Right hindlimb (tissue), 1 donor: ENCODE data around the gene PVALEF.

Experiments used
- DNase-seq: peaks from one replicate; pipeline ENCODE4 v3.0.0-alpha.2; 2018

The PVALEF gene

GRCh38 chr17:81129289-81129688, 36.0 kb upstream of the PVALEF start:
- no peak for DNase-seq

DNA sequence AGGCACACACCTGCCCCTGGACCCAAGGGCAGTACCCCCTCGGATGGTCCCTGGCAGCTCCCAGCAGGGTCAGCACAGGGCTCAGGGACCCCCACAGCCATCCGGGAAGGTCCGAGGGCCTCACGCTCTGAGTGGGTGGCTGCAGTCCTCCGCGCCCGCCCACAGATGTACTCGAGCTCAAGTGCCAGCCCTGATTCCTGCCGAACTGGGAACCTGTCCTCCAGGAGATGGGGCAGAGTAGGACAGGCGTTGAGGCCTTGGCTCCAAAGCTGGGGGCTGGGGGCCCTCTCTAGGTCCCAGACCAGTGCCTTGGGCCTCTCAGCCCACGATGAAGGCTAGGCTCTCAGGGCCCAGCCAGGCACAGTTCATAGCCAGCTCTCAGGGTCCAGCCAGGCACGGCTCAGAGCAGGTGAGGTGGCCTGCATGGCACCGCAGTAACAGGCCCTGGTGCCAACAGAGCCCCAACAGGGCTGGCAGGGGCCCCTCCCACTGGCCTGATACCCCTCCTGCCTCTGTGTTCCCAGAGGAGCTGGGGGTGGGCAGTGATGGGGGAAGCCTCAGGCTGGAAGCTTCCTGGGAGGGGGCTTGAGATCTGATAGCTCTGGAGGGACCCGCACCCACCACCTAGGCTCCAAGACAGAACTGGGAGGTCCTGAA, 35.5 kb upstream of the PVALEF start:
- no peak for DNase-seq

- DNase-seq, result no peak
Measured at GRCh38 chr17:81130385-81131361, 34.6 kb upstream of the PVALEF start.

DNA sequence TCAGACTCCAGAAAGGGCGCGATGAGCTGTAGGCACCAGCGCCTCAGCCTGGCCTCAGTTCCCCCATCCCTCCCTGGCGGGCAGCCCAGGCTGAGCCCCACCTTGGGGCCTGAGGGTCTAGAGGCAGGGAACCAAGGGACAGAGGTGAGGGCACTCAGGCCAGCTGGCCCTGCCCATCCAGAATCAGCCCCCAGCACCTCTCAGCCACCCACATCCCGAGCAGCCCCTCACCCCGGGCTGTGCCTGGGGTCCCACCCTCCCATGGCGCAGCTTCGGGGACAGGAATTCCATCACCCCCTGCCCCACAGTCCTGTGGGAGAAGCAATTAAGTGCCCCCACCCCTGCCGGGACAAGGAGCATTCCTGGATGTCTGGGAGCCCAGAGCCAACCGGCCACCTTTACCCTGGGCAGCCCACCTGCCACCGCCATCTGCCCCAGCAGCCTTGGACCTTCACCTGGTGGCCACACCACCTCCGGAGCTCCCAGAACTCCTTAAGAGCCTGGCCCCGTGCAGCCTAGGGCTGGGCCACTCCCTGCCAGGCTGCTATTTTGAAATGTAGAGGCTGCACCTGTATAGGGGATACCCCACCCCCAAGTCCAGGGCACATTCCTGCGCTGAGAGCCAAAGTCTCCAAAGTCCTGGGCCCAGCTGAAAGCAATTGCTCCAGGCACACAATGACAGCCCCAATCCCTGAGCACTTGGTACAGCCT, 33.7 kb upstream of the PVALEF start:
- no peak for DNase-seq

GRCh38 chr17:81132197-81132540, 33.1 kb upstream of the PVALEF start:
- DNase-seq, result no peak

- DNase-seq, result no peak
Measured at GRCh38 chr17:81132770-81133723, 32.3 kb upstream of the PVALEF start.

GRCh38 chr17:81134064-81134781, 31.1 kb upstream of the PVALEF start:
- DNase-seq, result no peak

DNA sequence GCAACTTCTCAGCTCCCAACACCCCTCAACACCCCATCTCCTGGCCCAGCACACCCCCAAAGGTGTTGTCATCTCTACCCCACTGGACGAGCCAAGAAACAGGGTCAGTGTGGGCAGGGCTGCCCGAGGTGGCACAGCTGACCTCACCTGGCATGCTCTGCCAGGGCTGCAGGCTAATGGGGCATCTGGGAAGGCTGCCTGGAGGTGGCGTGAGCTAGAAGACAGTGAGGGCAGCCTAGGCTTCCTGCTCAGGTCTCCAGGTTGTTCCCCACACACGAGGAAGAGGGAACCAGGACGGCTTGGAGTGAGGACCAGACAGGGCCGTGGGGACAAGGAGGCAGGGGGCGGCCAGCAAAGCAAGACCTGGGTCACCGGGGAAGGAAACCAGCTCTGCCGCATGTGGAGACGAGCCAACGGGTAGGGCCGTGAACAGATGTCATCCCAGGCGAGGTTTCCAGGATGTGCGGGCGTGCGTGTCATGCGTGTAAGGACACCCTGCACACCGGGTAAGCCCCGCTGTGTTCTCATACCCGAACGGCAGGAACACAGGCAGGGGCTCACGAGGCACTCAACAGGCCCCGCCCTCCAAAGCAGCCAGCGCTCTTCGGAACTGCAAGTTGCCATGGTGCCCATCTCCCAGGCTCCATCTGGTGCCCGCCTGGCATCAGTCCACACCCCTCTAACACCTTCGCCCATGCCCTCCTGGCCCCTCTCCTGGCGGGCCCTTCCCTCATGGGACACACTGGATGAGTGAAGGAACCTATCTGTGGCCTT, 29.6 kb upstream of the PVALEF start:
- no peak for DNase-seq

GRCh38 chr17:81136366-81136765, 28.9 kb upstream of the PVALEF start:
- DNase-seq, result no peak

DNA sequence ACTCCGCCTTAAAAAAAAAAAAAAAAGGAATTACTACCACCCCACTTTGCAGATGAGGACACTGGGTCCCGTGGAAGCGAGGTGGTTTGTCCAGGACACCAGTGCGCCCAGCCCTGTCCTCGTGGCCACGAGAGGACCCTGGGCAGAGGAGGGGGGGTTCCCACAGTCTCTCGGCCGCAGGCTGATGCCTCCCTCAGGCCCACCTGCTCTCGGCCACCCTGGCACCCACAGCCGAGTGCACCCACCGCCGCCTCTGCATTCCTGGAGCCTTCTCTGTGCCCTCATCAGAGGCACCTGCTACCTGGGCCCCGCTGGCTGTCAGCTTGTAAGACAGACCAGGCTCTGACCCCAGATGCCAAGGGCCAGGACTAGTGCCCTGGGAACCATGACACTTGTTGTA, 28.1 kb upstream of the PVALEF start:
- no peak for DNase-seq

- DNase-seq, result no peak
Measured at GRCh38 chr17:81138083-81138482, 27.2 kb upstream of the PVALEF start.

GRCh38 chr17:81138500-81138899, 26.8 kb upstream of the PVALEF start:
- DNase-seq, result no peak

DNA sequence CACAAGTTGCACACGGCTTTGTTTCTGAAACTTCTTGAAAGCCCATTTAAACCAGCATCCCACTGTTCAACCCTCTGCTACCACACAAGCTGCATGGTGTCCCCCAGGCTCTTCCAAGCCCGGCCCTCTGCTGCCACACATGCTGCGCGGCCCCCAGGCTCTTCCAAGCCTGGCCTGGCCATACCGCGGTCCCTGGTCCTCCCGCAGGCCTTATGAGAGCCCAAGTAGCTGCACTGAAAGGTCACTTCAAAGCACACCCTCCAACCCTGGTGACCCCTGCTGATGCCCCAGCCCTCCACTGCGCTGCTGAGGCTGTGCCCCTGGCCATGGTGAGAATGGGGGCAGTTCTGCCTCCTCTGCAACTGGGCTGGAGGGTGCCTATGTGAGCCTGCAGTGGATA, 25.9 kb upstream of the PVALEF start:
- no peak for DNase-seq

GRCh38 chr17:81140018-81140417, 25.3 kb upstream of the PVALEF start:
- DNase-seq, result no peak

DNA sequence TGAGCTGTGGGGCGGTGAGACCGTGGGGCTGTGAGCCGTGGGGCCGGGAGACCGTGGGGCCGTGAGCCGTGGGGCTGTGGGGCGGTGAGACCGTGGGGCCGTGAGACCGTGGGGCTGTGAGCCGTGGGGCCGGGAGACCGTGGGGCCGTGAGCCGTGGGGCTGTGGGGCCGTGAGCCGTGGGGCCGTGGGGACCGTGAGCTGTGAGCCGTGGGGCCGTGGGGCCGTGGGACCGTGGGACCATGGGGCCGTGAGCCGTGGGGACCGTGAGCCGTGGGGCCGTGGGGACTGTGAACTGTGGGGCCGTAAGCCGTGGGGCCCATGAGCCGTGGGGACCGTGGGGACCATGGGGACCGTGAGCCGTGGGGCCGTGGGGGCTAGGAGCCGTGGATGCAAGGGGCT, 24.6 kb upstream of the PVALEF start:
- no peak for DNase-seq

DNA sequence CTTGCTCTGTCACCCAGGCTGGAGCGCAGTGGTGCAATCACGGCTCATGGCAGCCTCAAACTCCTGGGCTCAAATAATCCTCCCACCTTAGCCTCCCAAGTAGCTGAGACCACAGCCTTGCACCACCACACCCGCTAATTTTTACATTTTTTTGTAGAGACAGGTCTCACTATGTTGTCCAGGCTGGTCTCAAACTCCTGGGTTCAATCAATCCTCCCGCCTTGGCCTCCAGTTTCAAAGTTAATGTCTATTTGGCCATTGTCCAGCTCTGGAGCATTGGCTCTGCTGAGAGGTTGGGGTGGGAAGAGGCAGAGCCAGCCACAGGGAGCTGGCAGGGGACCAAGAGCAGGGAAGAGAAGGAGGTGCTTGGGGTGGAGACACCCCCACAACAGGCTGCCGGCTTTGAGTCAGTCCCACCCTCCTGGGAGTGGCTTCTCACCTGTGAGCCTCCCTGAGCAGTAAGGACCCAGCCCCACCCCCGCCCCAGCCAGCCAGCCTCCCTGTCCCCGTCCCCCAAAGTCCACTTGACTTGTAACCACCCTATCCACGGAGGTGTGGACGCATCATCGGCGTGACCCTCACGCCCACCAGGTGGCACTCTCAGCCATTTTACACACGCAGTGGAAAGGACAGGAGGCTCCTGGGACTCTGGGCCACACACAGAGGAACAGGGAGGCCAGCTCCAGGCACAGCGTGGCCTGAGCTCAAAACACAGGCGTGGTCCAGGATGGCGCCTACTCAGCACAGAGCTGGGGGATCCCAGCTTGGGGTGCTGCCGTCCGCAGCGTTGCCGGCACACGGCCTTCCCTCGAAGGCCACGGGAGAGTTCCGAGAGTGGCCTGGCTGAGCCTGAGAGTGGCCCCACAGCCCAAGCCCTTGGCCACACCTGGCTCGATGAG, 22.8 kb upstream of the PVALEF start:
- peak; percentile 85 for DNase-seq

GRCh38 chr17:81143200-81143527, 22.1 kb upstream of the PVALEF start:
- no peak for DNase-seq

GRCh38 chr17:81143717-81144422, 21.4 kb upstream of the PVALEF start:
- DNase-seq, result no peak

DNA sequence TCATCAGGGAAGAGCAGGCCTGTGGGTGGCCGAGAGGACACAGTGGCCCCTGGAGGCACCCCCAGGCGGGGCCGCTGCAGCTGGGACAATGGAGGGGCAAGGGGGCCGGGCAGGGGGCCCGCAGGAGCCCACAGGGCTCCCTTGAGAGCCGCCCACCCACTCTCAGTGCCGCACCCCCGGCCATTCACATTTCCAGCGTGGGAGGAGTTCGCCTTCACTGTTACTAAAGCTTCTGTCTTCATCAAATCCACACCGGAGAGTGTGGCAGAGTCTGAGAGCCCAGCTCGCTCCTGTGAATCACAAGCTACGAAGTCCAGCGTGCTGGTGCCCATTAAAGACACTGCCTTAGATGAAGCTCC, 20.9 kb upstream of the PVALEF start:
- DNase-seq, result no peak
